Measurements from ENCODE around the gene JMJD4.

The JMJD4 gene

DNA sequence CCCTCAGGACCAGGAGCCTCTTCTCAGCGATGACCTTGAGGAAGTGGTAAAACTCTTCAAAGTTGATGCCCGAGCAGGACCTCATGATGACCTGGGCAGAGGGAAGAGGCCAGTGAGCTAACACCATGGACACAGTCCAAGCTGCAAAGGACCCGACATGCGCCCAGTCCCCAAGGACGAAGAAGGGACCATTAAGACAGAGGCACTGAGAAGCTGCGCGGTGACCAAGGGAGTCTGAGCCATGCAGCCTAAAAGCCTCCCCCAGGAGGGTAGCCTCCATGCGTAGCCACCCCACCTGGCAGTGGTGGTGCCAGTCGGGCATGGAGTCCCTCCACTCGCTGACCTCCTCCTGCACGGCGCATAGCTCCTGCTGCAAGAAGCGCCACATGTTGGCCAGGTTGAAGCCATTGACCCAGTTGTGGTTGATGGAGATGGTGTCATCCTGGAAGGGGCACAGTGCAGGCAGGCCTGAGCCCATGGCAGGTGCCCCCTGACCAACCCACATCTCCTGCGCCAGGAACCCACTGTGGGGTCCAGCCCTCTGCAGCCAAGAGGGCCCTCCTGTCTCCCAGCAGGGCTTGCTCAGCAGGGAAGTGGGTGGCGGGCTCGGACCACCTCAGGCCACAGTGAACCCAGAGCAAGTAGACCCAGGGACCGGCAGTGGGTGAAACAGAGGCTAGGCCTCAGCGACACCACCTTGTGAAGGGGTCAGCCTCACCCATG is 2.4 kb downstream of the JMJD4 start:
- no peak for DNase-seq (ENCODE audit: low read depth)
- no peak for TF ChIP-seq CTCF (IDR thresholded peaks at IDR 0.05; ENCODE audit: low read depth, low read length, missing control alignments)
- H3K4me3 ChIP-seq (ENCODE audit: low read depth, low read length): no peak overlapping the region

- no peak for TF ChIP-seq CTCF (IDR thresholded peaks at IDR 0.05; ENCODE audit: low read depth, low read length, missing control alignments)
- H3K4me3 ChIP-seq (ENCODE audit: low read depth, low read length): no peak overlapping the region
- DNase-seq (ENCODE audit: low read depth): no peak
Measured at GRCh38 chr1:227731696-227732585, 3.2 kb downstream of the JMJD4 start.

GRCh38 chr1:227731241-227731677 is 3.8 kb downstream of the JMJD4 start:
- H3K4me3 ChIP-seq (ENCODE audit: low read depth, low read length): no peak overlapping the region
- TF ChIP-seq CTCF (IDR thresholded peaks at IDR 0.05; ENCODE audit: low read depth, low read length, missing control alignments): no peak
- no peak for DNase-seq (ENCODE audit: low read depth)

GRCh38 chr1:227730630-227731151 is 4.4 kb downstream of the JMJD4 start:
- H3K4me3 ChIP-seq (ENCODE audit: low read depth, low read length): no peak overlapping the region
- no peak for TF ChIP-seq CTCF (IDR thresholded peaks at IDR 0.05; ENCODE audit: low read depth, low read length, missing control alignments)
- no peak for DNase-seq (ENCODE audit: low read depth)

GRCh38 chr1:227729881-227730629 is 5.0 kb downstream of the JMJD4 start:
- H3K4me3 ChIP-seq (ENCODE audit: low read depth, low read length): no peak overlapping the region
- TF ChIP-seq CTCF (IDR thresholded peaks at IDR 0.05; ENCODE audit: low read depth, low read length, missing control alignments): peak; percentile 88
- DNase-seq (ENCODE audit: low read depth): no peak

DNA sequence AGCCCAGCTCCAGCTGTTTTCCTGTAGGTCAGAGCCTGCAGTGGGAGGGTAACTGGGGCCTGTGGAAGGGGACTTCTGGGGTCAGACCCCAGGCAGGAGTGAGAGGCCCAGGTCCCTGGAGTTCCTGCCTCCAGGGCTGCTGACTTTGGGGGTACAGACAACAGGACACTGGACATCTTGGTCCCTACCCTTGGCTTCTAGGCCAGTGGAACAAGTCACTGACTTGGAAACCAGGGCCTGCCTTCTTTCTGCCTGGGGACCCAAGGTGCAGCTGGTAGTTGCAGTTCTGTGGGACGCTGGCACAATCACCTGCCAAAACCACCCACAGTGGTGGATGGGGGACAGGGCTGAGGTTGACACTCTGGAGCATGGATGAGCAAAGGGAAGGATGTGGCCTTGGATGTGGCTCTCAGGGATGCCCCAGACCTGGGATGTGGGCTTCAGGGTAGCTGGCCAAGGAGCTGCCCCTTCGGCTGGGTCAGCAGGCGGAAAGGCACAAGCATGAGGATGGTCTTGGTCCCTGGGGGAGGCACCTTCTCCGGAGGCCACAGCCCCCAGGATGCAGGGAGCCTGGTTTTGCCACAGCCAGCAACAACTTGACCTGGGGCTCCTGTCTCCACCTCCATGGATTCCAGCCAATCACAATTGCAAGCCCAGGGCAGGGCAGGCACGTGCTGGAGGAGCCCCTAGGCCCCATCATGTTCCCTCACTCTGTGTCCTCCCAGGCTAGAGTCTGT is 5.8 kb downstream of the JMJD4 start:
- no peak for DNase-seq (ENCODE audit: low read depth)
- H3K4me3 ChIP-seq (ENCODE audit: low read depth, low read length): peak overlapping the region; percentile 51; the same call in 1 of the 2 replicates

More for the DNA sequence above, 5.8 kb downstream of the JMJD4 start:
- TF ChIP-seq CTCF (IDR thresholded peaks at IDR 0.05; ENCODE audit: low read depth, low read length, missing control alignments): no peak

Measured in GM12864 (cell line).